ENCODE data around the gene IL1RAPL1.

Gene IL1RAPL1

DNA sequence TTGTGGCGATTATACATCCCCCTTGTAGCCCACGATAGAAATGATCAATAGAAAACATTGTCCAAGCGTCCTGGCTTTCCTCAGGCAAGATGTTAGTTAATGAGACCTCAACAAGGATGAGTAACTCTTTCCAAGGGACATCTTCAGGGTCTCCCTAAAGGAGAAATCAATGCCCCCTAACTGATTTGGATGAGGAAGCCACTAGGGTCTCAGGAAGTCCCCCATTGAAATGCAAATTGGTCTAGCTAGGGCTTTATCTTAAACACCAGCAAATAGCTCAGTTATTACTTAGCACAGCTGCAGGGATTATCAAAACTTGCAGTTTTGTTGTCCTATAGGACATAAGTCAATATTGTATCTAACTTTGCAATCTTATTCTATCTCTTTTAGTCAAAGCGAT, 721.5 kb downstream of the IL1RAPL1 start:
- TF ChIP-seq, protein P1, sequence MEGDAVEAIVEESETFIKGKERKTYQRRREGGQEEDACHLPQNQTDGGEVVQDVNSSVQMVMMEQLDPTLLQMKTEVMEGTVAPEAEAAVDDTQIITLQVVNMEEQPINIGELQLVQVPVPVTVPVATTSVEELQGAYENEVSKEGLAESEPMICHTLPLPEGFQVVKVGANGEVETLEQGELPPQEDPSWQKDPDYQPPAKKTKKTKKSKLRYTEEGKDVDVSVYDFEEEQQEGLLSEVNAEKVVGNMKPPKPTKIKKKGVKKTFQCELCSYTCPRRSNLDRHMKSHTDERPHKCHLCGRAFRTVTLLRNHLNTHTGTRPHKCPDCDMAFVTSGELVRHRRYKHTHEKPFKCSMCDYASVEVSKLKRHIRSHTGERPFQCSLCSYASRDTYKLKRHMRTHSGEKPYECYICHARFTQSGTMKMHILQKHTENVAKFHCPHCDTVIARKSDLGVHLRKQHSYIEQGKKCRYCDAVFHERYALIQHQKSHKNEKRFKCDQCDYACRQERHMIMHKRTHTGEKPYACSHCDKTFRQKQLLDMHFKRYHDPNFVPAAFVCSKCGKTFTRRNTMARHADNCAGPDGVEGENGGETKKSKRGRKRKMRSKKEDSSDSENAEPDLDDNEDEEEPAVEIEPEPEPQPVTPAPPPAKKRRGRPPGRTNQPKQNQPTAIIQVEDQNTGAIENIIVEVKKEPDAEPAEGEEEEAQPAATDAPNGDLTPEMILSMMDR (IDR thresholded peaks at IDR 0.05): no peak

GRCh38 chrX:29315931-29316330, 728.7 kb downstream of the IL1RAPL1 start:
- TF ChIP-seq, protein P1 (IDR thresholded peaks at IDR 0.05): no peak

- TF ChIP-seq, protein P1 (IDR thresholded peaks at IDR 0.05): no peak
These were observed 730.8 kb downstream of the IL1RAPL1 start for GRCh38 chrX:29318012-29318411.

GRCh38 chrX:29348288-29348687, 761.0 kb downstream of the IL1RAPL1 start:
- TF ChIP-seq, protein P1 (IDR thresholded peaks at IDR 0.05): no peak

DNA sequence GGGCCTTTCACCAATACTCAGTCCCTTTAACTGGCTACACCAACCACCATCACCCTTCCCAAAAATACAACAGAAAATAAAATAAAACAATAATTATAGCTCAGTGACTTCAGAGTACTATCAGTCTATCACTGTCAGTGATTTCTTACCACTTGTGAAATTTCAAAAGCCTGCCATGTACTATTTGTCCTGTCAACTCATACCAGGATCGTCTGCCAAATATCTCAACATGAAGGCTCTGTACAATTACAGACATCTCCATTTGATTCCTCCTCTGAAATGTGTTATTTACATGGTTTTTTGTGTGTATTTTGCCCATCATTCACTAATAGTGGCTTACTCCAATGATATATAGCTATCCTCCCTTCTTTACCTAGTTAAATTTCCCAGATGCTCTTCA, 772.0 kb downstream of the IL1RAPL1 start:
- TF ChIP-seq, protein P1 (IDR thresholded peaks at IDR 0.05): no peak

DNA sequence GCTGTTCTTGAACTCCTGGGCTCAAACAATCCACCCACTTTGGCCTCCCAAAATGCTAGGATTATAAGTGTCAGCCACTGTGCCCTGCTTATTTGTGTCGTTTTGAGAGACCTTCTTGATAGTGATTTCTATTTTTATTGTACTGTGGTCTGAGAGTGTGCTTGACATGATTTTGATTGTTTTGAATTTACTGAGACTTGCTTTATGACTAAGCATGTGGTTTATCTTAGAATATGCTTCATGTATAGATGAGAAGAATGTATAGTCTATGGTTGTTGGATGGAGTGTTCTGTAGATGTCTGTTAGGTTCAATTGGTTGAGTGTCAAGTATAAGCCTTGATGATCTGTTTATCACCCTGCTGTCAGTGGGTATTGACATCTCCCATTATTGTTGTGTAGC, 789.3 kb downstream of the IL1RAPL1 start:
- TF ChIP-seq, protein P1 (IDR thresholded peaks at IDR 0.05): no peak

DNA sequence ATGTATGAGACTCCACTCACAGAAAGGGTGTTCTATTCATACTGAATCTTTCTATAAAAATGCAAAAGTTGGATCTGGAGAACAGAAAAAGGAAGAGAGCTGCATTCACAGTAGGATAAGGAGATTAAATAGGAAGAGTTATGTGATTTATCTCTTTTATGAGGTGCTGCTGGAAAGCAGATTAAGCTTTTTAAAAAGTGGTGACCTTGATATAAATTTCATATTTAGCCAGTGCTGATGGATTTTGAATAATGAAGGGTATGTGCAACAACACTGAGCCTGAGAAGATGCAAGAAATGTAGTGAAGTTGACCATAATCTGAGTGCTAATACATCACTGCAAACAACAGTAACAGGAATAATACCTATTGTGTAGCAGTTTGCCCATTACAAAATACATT, 795.6 kb downstream of the IL1RAPL1 start:
- TF ChIP-seq, protein P1 (IDR thresholded peaks at IDR 0.05): no peak

DNA sequence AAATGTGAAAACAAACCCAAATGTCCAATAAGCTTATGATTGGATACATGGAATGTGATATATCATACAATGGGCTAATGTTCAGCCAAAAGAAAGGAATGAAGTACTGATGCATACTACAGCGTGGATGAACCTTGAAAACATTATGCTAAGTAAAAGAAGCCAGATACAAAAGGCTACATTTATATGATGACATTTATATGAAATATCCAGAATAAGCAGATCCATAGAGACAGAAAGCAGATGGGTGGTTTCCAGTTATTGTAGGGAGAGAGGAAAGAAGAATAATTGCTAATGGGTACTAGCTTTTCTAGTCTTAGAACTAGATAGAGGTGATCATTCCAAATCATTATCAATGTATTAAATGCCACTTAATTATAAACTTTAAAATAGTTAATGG, 801.3 kb downstream of the IL1RAPL1 start:
- TF ChIP-seq, protein P1 (IDR thresholded peaks at IDR 0.05): no peak

All from LNCAP (cell line).